K562 (cell line): ENCODE data around the gene LRP1B. TPM values are rescaled to one million over a fixed set of nuclear protein-coding genes. Genes with fewer than 3 reads are reported as not detected.

ENCODE experiments used
- ATAC-seq: fragments of 200-7000 bp; cut with Tn5 transposase; 3 replicates; pipeline ENCODE4 v1.9.1; 2020; ENCODE audit warnings: moderate library complexity
- BruUV-seq: library from RNA; stranded (reverse); fragments of 400-500 nt; replicated peaks from 2 replicates; lab custom pipeline; 2021; lab: Mats Ljungman, UMichigan
- CTCF ChIA-PET: fragments of 300-600 bp; formaldehyde crosslinking; extraction: SDS; loops from one replicate; lab custom pipeline; 2021; ENCODE audit warnings: low intra/inter-chr PET ratio; lab: Yijun Ruan, JAX
- POLR2A ChIA-PET: fragments of 300-600, 350-650 bp; sonication (Branson Sonifier 250); formaldehyde crosslinking; extraction: SDS; loops from one replicate; lab custom pipeline; 2021; ENCODE audit warnings: antibody characterized with exemption, inconsistent platforms; lab: Yijun Ruan, JAX
- DNase-seq, 4 experiments: peaks; one replicate each; pipeline versions ENCODE4 v3.0.0 to v3.0.0-alpha.2; 2011 to 2018; ENCODE audit warnings: low spot score in 3 of 4, mixed read lengths in 3 of 4; ENCODE audit errors: extremely low read depth in 1 of 4
- FAIRE-seq: peaks from 2 replicates; lab custom pipeline; 2011; peaks lifted over from hg19 to GRCh38; lab: Jason Lieb, UNC
- H2AFZ ChIP-seq: 2 replicates; pipeline ENCODE4 v1.6.0; 2011; ENCODE audit warnings: low read depth, low read length, control low read depth, inconsistent platforms
- H3K27ac ChIP-seq: fragments of 200-600 bp; 3 replicates; pipeline ENCODE4 v1.8.0; 2011; ENCODE audit warnings: low read depth, mild to moderate bottlenecking, control low read depth, inconsistent platforms, low read length, moderate library complexity, mixed read lengths; ENCODE audit errors: extremely low read depth
- H3K27me3 ChIP-seq, 2 experiments: fragments of 300-600 bp in 1 of 2; 2 replicates in 1 of 2; 3 replicates in 1 of 2; pipeline versions ENCODE4 v1.6.0 to v1.8.0; 2011; ENCODE audit warnings: inconsistent platforms in 2 of 2, low read length in 2 of 2, mild to moderate bottlenecking in 1 of 2, mixed read lengths in 1 of 2, moderate library complexity in 1 of 2; ENCODE audit not compliant: control insufficient read depth in 2 of 2, insufficient read depth in 2 of 2
- H3K36me3 ChIP-seq: fragments of 300-600 bp; 3 replicates; pipeline ENCODE4 v1.8.0; 2011; ENCODE audit warnings: mild to moderate bottlenecking, low read length, inconsistent platforms; ENCODE audit not compliant: control insufficient read depth, insufficient read depth
- H3K4me1 ChIP-seq, 2 experiments: fragments of 200-600 bp in 1 of 2; replicated peaks in 1 of 2; 2 replicates in 1 of 2; 3 replicates in 1 of 2; pipeline versions ENCODE4 v1.5.1 to v1.8.0; 2011; ENCODE audit warnings: inconsistent platforms in 2 of 2, low read length in 2 of 2, mild to moderate bottlenecking in 1 of 2, mixed read lengths in 1 of 2, moderate library complexity in 1 of 2; ENCODE audit not compliant: control insufficient read depth in 2 of 2, insufficient read depth in 2 of 2
- H3K4me2 ChIP-seq: 2 replicates; pipeline ENCODE4 v1.6.1; 2011; ENCODE audit warnings: low read length, control low read depth, inconsistent platforms, mixed read lengths; ENCODE audit not compliant: insufficient read depth
- H3K4me3 ChIP-seq: fragments of 200-600 bp; sonication (generic), shearing (Covaris generic); 2 replicates; pipeline ENCODE4 v1.5.1; 2016; ENCODE audit warnings: control low read depth, inconsistent platforms
- H3K79me2 ChIP-seq: fragments of 200-600 bp; 3 replicates; pipeline ENCODE4 v1.8.0; 2011; ENCODE audit warnings: low read length, inconsistent platforms; ENCODE audit not compliant: control insufficient read depth, insufficient read depth
- H3K9ac ChIP-seq, 2 experiments: 2 replicates each; pipeline versions ENCODE4 v1.6.0 to v1.6.1; 2011; ENCODE audit warnings: low read depth in 2 of 2, low read length in 2 of 2, control low read depth in 1 of 2, inconsistent platforms in 1 of 2, mild to moderate bottlenecking in 1 of 2, mixed read lengths in 1 of 2; ENCODE audit not compliant: insufficient read depth in 1 of 2
- H3K9me1 ChIP-seq: one replicate; pipeline ENCODE4 v1.6.0; 2011; ENCODE audit warnings: inconsistent platforms, mild to moderate bottlenecking, low read length, moderate library complexity; ENCODE audit not compliant: control insufficient read depth, insufficient read depth
- H3K9me3 ChIP-seq: replicated peaks from 2 replicates; pipeline ENCODE4 v1.5.1; 2011; ENCODE audit warnings: low read depth, low read length, inconsistent platforms; ENCODE audit not compliant: control insufficient read depth, insufficient read depth
- H4K20me1 ChIP-seq: replicated peaks from 2 replicates; pipeline ENCODE4 v1.6.1; 2011; ENCODE audit warnings: low read length, inconsistent platforms, mixed read lengths; ENCODE audit not compliant: control insufficient read depth, insufficient read depth
- CCAR2 ChIP-seq: fragments of 200-400 bp; formaldehyde crosslinking; IDR thresholded peaks from 2 replicates; pipeline ENCODE4 v1.6.1; 2017; ENCODE audit warnings: mild to moderate bottlenecking, low read depth, low read length
- L3MBTL2 ChIP-seq: fragments of 450-650 bp; IDR thresholded peaks from 2 replicates; pipeline ENCODE4 v1.6.1; 2016; ENCODE audit warnings: mild to moderate bottlenecking, moderate library complexity
- LARP7 ChIP-seq: fragments of 450-650 bp; IDR thresholded peaks from 2 replicates; pipeline ENCODE4 v1.6.1; 2016
- POLR2H ChIP-seq: IDR thresholded peaks from 2 replicates; pipeline ENCODE4 v1.6.1; 2016; ENCODE audit warnings: missing genetic modification characterization, low read depth, mild to moderate bottlenecking, control low read depth, missing compliant biosample characterization, moderate library complexity
- RHOXF2B ChIP-seq: fragments of 250-450 bp; sonication (Bioruptor Pico); conservative IDR thresholded peaks from 2 replicates; pipeline ENCODE4 v1.5.1; 2021
- SMAD2 ChIP-seq: fragments of 150-350 bp; IDR thresholded peaks from 2 replicates; pipeline ENCODE4 v1.6.1; 2014; ENCODE audit warnings: low read depth, mild to moderate bottlenecking, low read length
- SNAPC5 ChIP-seq: fragments of 250-450 bp; sonication (Bioruptor Pico); IDR thresholded peaks from 2 replicates; pipeline ENCODE4 v1.8.0; 2021; ENCODE audit warnings: moderate library complexity, mild to moderate bottlenecking, inconsistent platforms
- ZBTB7A ChIP-seq: IDR thresholded peaks from 2 replicates; pipeline ENCODE4 v1.6.1; 2011; ENCODE audit warnings: low read depth, mild to moderate bottlenecking, low read length, moderate library complexity, borderline replicate concordance; ENCODE audit not compliant: control insufficient read depth
- ZNF140 ChIP-seq: fragments of 250-450 bp; sonication (Bioruptor Pico); IDR thresholded peaks from 2 replicates; pipeline ENCODE4 v1.8.0; 2021; ENCODE audit warnings: moderate library complexity, mild to moderate bottlenecking, inconsistent platforms
- ZNF282 ChIP-seq: sonication (generic); formaldehyde crosslinking; IDR thresholded peaks from 2 replicates; pipeline ENCODE4 v1.8.1; 2023; ENCODE audit warnings: missing genetic modification reagents
- ZNF764 ChIP-seq: fragments of 250-450 bp; sonication (Bioruptor Pico); IDR thresholded peaks from 2 replicates; pipeline ENCODE4 v1.4.0; 2020; ENCODE audit warnings: low read depth, mild to moderate bottlenecking, moderate library complexity
- ZSCAN32 ChIP-seq: fragments of 450-650 bp; formaldehyde crosslinking; IDR thresholded peaks from 2 replicates; pipeline ENCODE4 v1.4.0; 2020; ENCODE audit warnings: mild to moderate bottlenecking, moderate library complexity
- WGBS: fragments of 100-300 bp; shearing (Covaris generic); methylation state at CpG from one replicate; pipeline ENCODE4 v1.1.6; 2016; ENCODE audit warnings: low coverage, mixed read lengths; ENCODE audit not compliant: insufficient coverage; ENCODE audit errors: missing lambda C conversion rate; 5-methylcytosine and 5-hydroxymethylcytosine counted together
- in situ Hi-C: fragments of 300-500 bp; cut with MboI; formaldehyde crosslinking; loops from 4 replicates; pipeline ENCODE4 v1.15.0; 2018; ENCODE audit warnings: inconsistent platforms, mixed read lengths
- intact Hi-C: fragments of 100-400 bp; cut with micrococcal nuclease; formaldehyde crosslinking; loops from 2 replicates; pipeline ENCODE4 v1.14.2; 2022
- polyA plus RNA-seq, 8 experiments: library from polyadenylated mRNA; depleted of rRNA in 4 of 8; stranded (reverse) in 5 of 8; unstranded in 3 of 8; fragments of >200 nt; fragmentation: Nextera tagmentation in 2 of 8; fragmentation: Illumina TruSeq in 1 of 8; extraction: Ambion mirVana in 2 of 8; extraction: Trizol in 1 of 8; gene quantifications; 2 replicates each; pipeline versions ENCODE4 v1.2.1 to v1.2.3, GENCODE V29; 2011 to 2014; ENCODE audit warnings: inconsistent platforms in 1 of 8, missing spikeins in 1 of 8
- total RNA-seq, 7 experiments: library from RNA; depleted of rRNA in 6 of 7; stranded (reverse); fragments of >200 nt in 6 of 7; fragmentation: Illumina TruSeq in 2 of 7; extraction: Trizol in 2 of 7; gene quantifications; 2 replicates each; pipeline versions ENCODE4 v1.2.1 to v1.2.3, GENCODE V29; 2011 to 2021; ENCODE audit warnings: low replicate concordance in 1 of 7
- TF ChIP-seq, protein P1 (sequence below): IDR thresholded peaks from 2 replicates; pipeline ENCODE4 v1.6.1; 2012; ENCODE audit warnings: low read depth, low read length, improper control_type of control experiment, borderline replicate concordance

Gene LRP1B
- total and polyA plus RNA-seq, 9 of the 15 experiments (the other 6 are each of a cell fraction or from before 2014, with no cell fraction given): not detected

GRCh38 chr2:141856215-141856919, 274.4 kb downstream of the LRP1B start:
- intact Hi-C loops: no loop called here
- CTCF ChIA-PET: no interaction called here
- Histone ChIP-seq H2AFZ (no peak overlapping the region), H3K4me1 (no peaks in the 10 kb centered on the region), H3K9ac (no peak overlapping the region), H3K9me3 (0 out of 2 replicates have a peak, but pooled peaks cover 2% of the 10 kb centered on the region), H3K79me2 (no peaks in the 10 kb centered on the region), H3K9me1 (no peaks in the 10 kb centered on the region), H3K4me3 (no peak overlapping the region), H3K27me3 (no peaks in the 10 kb centered on the region), H3K36me3 (no peaks in the 10 kb centered on the region), H3K27ac (no peak overlapping the region), H3K4me2 (no peak overlapping the region), H4K20me1 (no peaks in the 10 kb centered on the region)
- DNase-seq (no peak), FAIRE-seq (no peak), ATAC-seq (no peak)
- BruUV-seq: no TSS peak
- 1% methylated on average over 5 of the region's 5 CpGs for WGBS
- in situ Hi-C loops: no loop called here
- POLR2A ChIA-PET: no interaction called here
- TF ChIP-seq ZSCAN32 (CRISPR knock-in tag): no peak

DNA sequence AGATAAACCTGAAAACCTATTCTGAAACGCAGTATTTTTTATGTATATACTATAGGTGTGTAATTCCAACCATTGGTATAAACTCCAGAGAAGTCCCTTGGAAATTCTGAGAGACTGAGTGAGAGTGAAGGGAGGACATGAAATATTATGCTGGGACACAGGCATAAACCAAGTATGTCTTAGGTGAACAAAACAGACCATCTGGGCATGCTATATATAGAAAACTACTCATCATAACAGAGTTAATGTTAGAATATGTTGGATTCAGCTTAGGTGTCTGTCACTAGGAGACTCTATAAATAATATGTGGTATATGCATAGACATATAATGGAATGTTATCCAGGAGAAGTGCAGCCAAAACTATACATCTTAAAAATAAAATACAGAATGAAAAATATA, 282.6 kb downstream of the LRP1B start:
- no peaks in the 10 kb centered on the region for H3K27me3 ChIP-seq
- ChIA-PET POLR2A (no interaction called here), CTCF (no interaction called here)
- no peak for ATAC-seq
- no peak overlapping the region for H2AFZ ChIP-seq
- H3K9me1 ChIP-seq: no peaks in the 10 kb centered on the region
- no peak for FAIRE-seq
- H4K20me1 ChIP-seq: no peaks in the 10 kb centered on the region
- no peaks in the 10 kb centered on the region for H3K36me3 ChIP-seq
- H3K27ac ChIP-seq: no peak overlapping the region
- whole genome bisulfite sequencing: 0% methylated on average over 1 of the region's 1 CpG
- BruUV-seq: no TSS peak
- intact Hi-C loops (no loop called here), in situ Hi-C loops (no loop called here)
- no peak overlapping the region for H3K4me3 ChIP-seq
- no peaks in the 10 kb centered on the region for H3K9me3 ChIP-seq
- H3K4me2 ChIP-seq: no peak overlapping the region
- DNase-seq: no peak
- H3K4me1 ChIP-seq: no peaks in the 10 kb centered on the region
- no peaks in the 10 kb centered on the region for H3K79me2 ChIP-seq
- H3K9ac ChIP-seq: no peak overlapping the region
- TF ChIP-seq ZNF764 (CRISPR knock-in tag) (no peak), POLR2H (tag) (no peak), ZNF282 (CRISPR knock-in tag) (no peak), ZBTB7A (no peak), CCAR2 (no peak), LARP7 (no peak), ZNF140 (CRISPR knock-in tag) (no peak), SNAPC5 (CRISPR knock-in tag) (no peak), SMAD2 (no peak), RHOXF2B (CRISPR knock-in tag) (no peak), L3MBTL2 (no peak)
- TF ChIP-seq, protein P1, sequence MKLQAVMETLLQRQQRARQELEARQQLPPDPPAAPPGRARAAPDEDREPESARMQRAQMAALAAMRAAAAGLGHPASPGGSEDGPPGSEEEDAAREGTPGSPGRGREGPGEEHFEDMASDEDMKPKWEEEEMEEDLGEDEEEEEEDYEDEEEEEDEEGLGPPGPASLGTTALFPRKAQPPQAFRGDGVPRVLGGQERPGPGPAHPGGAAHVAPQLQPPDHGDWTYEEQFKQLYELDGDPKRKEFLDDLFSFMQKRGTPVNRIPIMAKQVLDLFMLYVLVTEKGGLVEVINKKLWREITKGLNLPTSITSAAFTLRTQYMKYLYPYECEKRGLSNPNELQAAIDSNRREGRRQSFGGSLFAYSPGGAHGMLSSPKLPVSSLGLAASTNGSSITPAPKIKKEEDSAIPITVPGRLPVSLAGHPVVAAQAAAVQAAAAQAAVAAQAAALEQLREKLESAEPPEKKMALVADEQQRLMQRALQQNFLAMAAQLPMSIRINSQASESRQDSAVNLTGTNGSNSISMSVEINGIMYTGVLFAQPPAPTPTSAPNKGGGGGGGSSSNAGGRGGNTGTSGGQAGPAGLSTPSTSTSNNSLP: no peak
